Choroid plexus epithelial cell (primary cell): ENCODE results near the gene SNTB2.

ENCODE experiments used
- DNase-seq: peaks from one replicate; pipeline ENCODE4 v3.0.0-alpha.2; 2010; ENCODE audit warnings: low read depth
- H3K4me3 ChIP-seq: 2 replicates; pipeline ENCODE4 v1.5.1; 2011; ENCODE audit warnings: low read depth, mild to moderate bottlenecking, control low read depth, low read length, moderate library complexity
- TF ChIP-seq, protein P1 (sequence below): conservative IDR thresholded peaks from 2 replicates; pipeline ENCODE4 v1.5.1; 2011; ENCODE audit warnings: low read depth, mild to moderate bottlenecking, control low read depth, inconsistent platforms, low read length, moderate library complexity

Gene SNTB2

GRCh38 chr16:69315486-69316311 is 128.7 kb downstream of the SNTB2 start:
- TF ChIP-seq, protein P1, sequence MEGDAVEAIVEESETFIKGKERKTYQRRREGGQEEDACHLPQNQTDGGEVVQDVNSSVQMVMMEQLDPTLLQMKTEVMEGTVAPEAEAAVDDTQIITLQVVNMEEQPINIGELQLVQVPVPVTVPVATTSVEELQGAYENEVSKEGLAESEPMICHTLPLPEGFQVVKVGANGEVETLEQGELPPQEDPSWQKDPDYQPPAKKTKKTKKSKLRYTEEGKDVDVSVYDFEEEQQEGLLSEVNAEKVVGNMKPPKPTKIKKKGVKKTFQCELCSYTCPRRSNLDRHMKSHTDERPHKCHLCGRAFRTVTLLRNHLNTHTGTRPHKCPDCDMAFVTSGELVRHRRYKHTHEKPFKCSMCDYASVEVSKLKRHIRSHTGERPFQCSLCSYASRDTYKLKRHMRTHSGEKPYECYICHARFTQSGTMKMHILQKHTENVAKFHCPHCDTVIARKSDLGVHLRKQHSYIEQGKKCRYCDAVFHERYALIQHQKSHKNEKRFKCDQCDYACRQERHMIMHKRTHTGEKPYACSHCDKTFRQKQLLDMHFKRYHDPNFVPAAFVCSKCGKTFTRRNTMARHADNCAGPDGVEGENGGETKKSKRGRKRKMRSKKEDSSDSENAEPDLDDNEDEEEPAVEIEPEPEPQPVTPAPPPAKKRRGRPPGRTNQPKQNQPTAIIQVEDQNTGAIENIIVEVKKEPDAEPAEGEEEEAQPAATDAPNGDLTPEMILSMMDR, result no peak
- no peak for DNase-seq
- no peak overlapping the region for H3K4me3 ChIP-seq

DNA sequence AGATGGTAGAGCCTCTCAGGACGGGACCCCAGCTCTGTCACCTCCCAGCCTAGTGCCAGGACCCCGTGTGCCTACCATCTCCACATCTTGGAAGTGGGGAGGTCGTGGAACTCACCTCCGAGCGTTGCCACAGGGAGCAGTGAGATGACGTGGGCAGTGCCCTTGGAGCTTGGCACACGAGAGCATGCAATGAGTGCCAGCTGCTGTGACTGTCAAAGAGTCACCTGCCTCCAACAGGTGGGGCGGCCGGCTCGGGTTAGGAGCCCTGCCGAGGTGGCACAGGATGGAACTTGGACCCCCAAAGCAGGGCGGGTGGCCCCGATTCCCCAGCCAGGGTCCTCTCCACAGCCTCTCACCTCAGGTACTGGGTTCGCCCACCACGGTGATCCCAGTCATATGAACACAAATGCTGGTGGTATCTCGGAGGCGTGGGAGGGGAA is 129.7 kb downstream of the SNTB2 start:
- TF ChIP-seq, protein P1, result no peak

DNA sequence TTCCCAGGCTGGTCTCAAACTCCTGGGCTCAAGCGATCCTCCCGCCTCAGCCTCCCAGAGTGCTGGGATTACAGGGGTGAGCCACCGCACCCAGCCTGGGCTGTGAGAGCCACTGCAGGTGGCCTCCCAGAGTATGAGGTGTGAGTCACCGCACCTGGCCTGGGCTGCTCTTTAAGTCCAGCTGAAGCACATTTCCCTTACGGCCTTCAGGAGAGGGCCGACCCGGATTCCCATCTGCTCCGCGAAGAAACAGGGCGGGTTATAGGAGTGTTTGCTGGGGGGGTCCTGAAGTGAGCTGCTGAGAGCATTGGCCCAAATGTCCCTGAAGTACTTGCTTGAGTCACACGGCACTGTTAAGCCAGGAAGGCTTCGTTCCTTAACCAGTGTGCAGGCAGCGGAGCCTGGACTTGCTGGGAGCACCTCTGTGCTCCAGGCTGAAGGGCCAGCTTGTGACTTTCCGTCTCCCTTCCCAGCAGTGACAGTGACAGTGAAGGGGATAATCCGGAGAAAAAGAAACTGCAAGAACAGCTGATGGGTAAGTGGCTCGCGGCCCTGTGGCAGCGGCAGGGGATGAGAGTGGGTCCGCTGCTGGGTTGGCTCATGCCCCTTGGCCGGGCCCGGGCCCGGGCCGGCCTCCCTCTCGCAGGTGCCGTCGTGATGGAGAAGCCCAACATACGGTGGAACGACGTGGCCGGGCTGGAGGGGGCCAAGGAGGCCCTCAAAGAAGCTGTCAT is 131.4 kb downstream of the SNTB2 start:
- TF ChIP-seq, protein P1, result no peak
- DNase-seq, result no peak
- H3K4me3 ChIP-seq, result no peak overlapping the region

More for the DNA sequence above, 129.7 kb downstream of the SNTB2 start:
- DNase-seq, result no peak
- H3K4me3 ChIP-seq, result no peak overlapping the region

DNA sequence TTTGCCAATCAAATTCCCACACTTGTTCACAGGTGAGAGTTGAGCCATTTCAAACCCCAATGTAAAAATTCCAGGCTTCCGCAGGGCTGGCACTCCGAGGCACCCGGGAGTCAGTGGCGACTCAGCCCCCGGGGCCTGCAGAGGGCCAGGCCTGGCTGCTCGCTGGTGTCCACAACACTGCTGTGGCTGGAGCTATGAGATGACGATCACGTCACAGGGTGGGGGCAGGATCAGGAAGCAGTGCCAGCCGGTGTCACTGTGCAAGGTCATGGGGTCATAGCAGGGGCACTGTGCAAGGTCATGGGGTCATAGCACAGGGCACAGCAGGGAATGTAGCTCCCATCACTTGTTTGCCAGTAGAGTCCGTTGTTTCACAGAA is 131.9 kb downstream of the SNTB2 start:
- no peak for DNase-seq
- TF ChIP-seq, protein P1, result no peak
- H3K4me3 ChIP-seq, result no peak overlapping the region

DNA sequence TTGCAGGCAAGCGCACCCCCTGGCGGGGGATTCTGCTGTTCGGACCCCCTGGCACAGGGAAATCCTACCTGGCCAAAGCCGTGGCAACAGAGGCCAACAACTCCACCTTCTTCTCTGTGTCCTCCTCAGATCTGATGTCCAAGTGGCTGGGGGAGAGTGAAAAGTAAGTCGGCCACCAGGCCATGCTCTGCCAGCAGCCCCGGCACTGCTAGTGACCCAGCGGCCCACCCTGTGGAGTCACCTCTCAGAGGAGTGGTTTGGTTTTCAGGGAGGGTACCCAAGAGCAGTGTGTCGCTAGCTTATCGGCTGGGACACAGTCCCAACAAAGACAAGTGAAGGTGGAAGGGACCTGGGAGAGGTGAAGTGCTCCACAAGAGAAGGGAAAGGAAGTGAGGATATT is 132.4 kb downstream of the SNTB2 start:
- TF ChIP-seq, protein P1, result no peak
- H3K4me3 ChIP-seq, result no peak overlapping the region
- no peak for DNase-seq

- TF ChIP-seq, protein P1, result no peak
- no peak for DNase-seq
Measured at GRCh38 chr16:69319826-69320739, 133.1 kb downstream of the SNTB2 start.

More at GRCh38 chr16:69319826-69320739, 133.1 kb downstream of the SNTB2 start:
- H3K4me3 ChIP-seq, result no peak overlapping the region
